Mammary epithelial cell (primary cell): ENCODE results near the gene TP53I13.

Source experiments
- EZH2 ChIP-seq: IDR thresholded peaks from 2 replicates; pipeline ENCODE4 v1.6.1; 2012; ENCODE audit warnings: low read length, inconsistent platforms, borderline replicate concordance
- TF ChIP-seq, protein P1 (sequence below), 2 donors: IDR thresholded peaks in 1 of 2; conservative IDR thresholded peaks in 1 of 2; 2 replicates each; pipeline ENCODE4 v1.5.1; 2011 to 2012; ENCODE audit warnings: inconsistent platforms in 2 of 2, low read length in 2 of 2, mild to moderate bottlenecking in 2 of 2, control low read depth in 1 of 2, low read depth in 1 of 2; ENCODE audit not compliant: insufficient read depth in 1 of 2; ENCODE audit errors: extremely low read depth in 1 of 2

DNA sequence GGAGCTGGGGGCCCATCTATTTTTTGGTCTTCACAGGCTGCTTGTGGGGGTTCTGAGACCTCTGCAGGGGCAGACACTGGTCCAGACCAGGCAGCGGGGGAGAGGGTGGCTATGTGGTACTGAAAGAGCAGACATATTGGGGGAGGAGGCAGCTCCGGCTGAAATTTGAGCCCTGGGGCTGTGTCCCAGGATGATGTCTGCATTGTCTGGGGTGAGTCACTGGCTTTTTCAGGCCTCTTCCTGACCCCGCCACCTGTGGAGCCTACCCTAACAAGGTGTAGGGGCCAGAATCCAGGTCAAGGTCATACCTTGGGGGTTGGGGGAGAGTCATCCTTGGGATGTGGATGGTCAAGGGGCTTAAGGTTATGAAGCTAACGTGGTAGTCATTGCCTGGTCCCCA, 51.8 kb downstream of the TP53I13 start:
- no peak for TF ChIP-seq EZH2
- TF ChIP-seq, protein P1, sequence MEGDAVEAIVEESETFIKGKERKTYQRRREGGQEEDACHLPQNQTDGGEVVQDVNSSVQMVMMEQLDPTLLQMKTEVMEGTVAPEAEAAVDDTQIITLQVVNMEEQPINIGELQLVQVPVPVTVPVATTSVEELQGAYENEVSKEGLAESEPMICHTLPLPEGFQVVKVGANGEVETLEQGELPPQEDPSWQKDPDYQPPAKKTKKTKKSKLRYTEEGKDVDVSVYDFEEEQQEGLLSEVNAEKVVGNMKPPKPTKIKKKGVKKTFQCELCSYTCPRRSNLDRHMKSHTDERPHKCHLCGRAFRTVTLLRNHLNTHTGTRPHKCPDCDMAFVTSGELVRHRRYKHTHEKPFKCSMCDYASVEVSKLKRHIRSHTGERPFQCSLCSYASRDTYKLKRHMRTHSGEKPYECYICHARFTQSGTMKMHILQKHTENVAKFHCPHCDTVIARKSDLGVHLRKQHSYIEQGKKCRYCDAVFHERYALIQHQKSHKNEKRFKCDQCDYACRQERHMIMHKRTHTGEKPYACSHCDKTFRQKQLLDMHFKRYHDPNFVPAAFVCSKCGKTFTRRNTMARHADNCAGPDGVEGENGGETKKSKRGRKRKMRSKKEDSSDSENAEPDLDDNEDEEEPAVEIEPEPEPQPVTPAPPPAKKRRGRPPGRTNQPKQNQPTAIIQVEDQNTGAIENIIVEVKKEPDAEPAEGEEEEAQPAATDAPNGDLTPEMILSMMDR (conservative IDR thresholded peaks at IDR 0.05 in 1 of 2, IDR thresholded peaks at IDR 0.05 in 1 of 2; ENCODE audit: extremely low read depth in 1 of 2, insufficient read depth in 1 of 2, low read depth in 1 of 2, low read length in 2 of 2), result no peak
